Heart right ventricle (tissue), 16 donors: ENCODE data around the gene CCDC9B. TPM values are rescaled to one million over a fixed set of nuclear protein-coding genes. Genes with fewer than 3 reads are reported as not detected.

Experiments
- ATAC-seq, 8 donors: fragments of 200-7000 bp; cut with Tn5 transposase; one replicate each; pipeline ENCODE4 v1.9.1; 2020; ENCODE audit warnings: mild to moderate bottlenecking in 8 of 8, moderate library complexity in 8 of 8, moderate number of reproducible peaks in 1 of 8
- DNase-seq, 2 donors: peaks; one replicate each; pipeline ENCODE4 v3.0.0-alpha.2; 2020
- H3K27ac ChIP-seq, 10 donors: fragments of 200-600 bp; sonication (generic) in 2 of 10; one replicate each; pipeline versions ENCODE4 v1.5.0 to v1.8.0; 2020 to 2022; ENCODE audit warnings: mild to moderate bottlenecking in 3 of 10
- H3K27me3 ChIP-seq, 7 donors: fragments of 200-600 bp; one replicate each; pipeline ENCODE4 v1.8.0; 2021 to 2022; ENCODE audit warnings: mild to moderate bottlenecking in 2 of 7
- H3K36me3 ChIP-seq, 9 donors: fragments of 200-600 bp; sonication (generic) in 1 of 9; one replicate each; pipeline versions ENCODE4 v1.5.0 to v1.8.0; 2020 to 2022; ENCODE audit warnings: mild to moderate bottlenecking in 2 of 9
- H3K4me1 ChIP-seq, 9 donors: fragments of 200-600 bp; sonication (generic) in 1 of 9; one replicate each; pipeline versions ENCODE4 v1.5.0 to v1.8.0; 2020 to 2022; ENCODE audit warnings: mild to moderate bottlenecking in 4 of 9
- H3K4me3 ChIP-seq, 10 donors: fragments of 200-600 bp; sonication (generic) in 2 of 10; one replicate each; pipeline versions ENCODE4 v1.5.0 to v1.8.0; 2020 to 2022; ENCODE audit warnings: mild to moderate bottlenecking in 7 of 10, moderate library complexity in 2 of 10
- H3K9me3 ChIP-seq, 11 donors: fragments of 200-600 bp in 10 of 11; sonication (generic) in 2 of 11; one replicate each; pipeline versions ENCODE4 v1.5.0 to v1.8.0; 2013 to 2022; ENCODE audit warnings: mild to moderate bottlenecking in 2 of 11, control low read depth in 1 of 11, moderate library complexity in 1 of 11
- WGBS, 2 donors: extraction: QIAGEN DNeasy Blood & Tissue Kit; methylation state at CpG; one replicate each; pipeline ENCODE4 v1.1.7; 2013; ENCODE audit warnings: inconsistent platforms in 1 of 2; 5-methylcytosine and 5-hydroxymethylcytosine counted together
- intact Hi-C, 10 donors: fragments of 100-400 bp; cut with DNase I; formaldehyde crosslinking; loops; one replicate each; pipeline versions ENCODE4 v1.11.1 to v1.14.2; 2022
- polyA plus RNA-seq, 2 donors: library from polyadenylated mRNA; stranded (reverse); fragments of 200-250 nt; gene quantifications; one replicate each; pipeline ENCODE4 v1.2.3, GENCODE V29; 2013
- total RNA-seq, 10 donors: library from RNA; stranded (reverse); fragmentation: NEBNext Ultra II Directional in 3 of 10; extraction: Animal tissue kit (Norgen Biotek cat#: 25700) in 3 of 10; gene quantifications; one replicate each; pipeline versions ENCODE4 v1.2.1 to v1.2.4, GENCODE V29; 2021 to 2023
- TF ChIP-seq, protein P1 (sequence below), 9 donors: fragments of 200-600 bp; sonication (generic) in 2 of 9; IDR thresholded peaks; one replicate each; pipeline versions ENCODE4 v1.5.0 to v1.8.0; 2021 to 2022; ENCODE audit warnings: antibody characterized with exemption in 9 of 9, mild to moderate bottlenecking in 5 of 9, moderate library complexity in 1 of 9
- donor health status: Arrhythmogenic right ventricular cardiomyopathy.
- donor health status: ischemic (EF 13 %, LVEDD 7.1; RV severe dilation, severe dysfunction).
- donor health status: healthy with polysubstance abuse.
- donor health status: DM: no; HTN: yes; CAD: no.
- donor health status: DM: no; HTN: no; CAD: no.
- donor health status: ischemic (EF 25% LVEDD 6.9; RV normal size, moderate dysfunction).
- donor health status: ischemic (EF 25% LVEDD 5.7; RV mildly dilated, moderate dysfunction).
- donor health status: healthy.
- donor health status: DM: yes; HTN: yes; CAD: no.
- donor health status: Ischemic cardiomyopathy.
- donor health status: ischemic (EF 35%, LVEDD 5.7; RV mildly dilated, moderate dysfunction).
- donor health status: nonischemic (EF 11% LVEDD 7.7; RV severe dilation, severe dysfunction).
- donor health status: DM: yes; HTN: yes; CAD: no.
- donor health status: PGD.
- donor health status: ischemic (EF 29% LVEDD 5.4; RV normal size, mild dysfunction).
- donor health status: nonischemic (EF 23%, LVEDD 6.1; RV moderate dilation, normal function).

Gene CCDC9B
- total and polyA plus RNA-seq, 12 donors = 13.0 to 190 (median 144) TPM

DNA sequence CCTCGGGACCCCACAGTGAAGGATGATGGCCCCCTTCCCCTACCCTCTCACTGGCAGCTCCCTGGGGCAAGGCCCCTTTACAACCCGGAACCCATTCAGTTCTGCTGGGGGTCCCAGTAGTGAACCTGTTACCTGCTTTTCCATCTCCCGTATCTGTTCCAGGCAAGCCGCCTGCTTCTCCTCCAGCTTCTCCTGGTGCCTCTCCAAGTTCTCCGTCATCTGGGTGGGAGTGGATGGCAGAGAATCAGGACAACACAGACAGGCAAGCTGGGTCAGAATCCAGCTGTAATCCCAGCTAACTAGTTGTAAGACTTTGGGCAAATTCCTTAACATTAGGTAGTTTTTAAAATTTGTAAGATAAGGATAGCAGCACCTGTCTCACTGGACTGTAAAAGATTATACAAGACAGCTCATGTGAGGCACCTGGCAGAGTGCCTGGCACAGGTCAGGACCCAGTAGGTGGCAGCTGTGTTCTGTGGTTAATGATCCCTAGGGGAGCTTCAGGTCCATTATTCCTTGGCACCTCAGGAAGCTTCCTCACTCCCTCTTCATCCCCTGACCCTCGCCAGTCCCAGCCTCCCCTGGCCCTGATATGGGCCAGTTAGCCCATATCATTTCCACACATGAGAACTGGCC is 51.5 kb downstream of the CCDC9B start:
- TF ChIP-seq, protein P1, sequence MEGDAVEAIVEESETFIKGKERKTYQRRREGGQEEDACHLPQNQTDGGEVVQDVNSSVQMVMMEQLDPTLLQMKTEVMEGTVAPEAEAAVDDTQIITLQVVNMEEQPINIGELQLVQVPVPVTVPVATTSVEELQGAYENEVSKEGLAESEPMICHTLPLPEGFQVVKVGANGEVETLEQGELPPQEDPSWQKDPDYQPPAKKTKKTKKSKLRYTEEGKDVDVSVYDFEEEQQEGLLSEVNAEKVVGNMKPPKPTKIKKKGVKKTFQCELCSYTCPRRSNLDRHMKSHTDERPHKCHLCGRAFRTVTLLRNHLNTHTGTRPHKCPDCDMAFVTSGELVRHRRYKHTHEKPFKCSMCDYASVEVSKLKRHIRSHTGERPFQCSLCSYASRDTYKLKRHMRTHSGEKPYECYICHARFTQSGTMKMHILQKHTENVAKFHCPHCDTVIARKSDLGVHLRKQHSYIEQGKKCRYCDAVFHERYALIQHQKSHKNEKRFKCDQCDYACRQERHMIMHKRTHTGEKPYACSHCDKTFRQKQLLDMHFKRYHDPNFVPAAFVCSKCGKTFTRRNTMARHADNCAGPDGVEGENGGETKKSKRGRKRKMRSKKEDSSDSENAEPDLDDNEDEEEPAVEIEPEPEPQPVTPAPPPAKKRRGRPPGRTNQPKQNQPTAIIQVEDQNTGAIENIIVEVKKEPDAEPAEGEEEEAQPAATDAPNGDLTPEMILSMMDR (IDR thresholded peaks at IDR 0.05) = peak in 4 of 9 donors; percentile 16 to 41 (median 30)
- Histone ChIP-seq H3K27me3 (peaks cover 0 to 22% (median 12%) of the 10 kb centered on the region in 7 donors), H3K4me3 (no peak overlapping the region), H3K36me3 (peaks cover 0 to 63% (median 0%) of the 10 kb centered on the region in 9 donors), H3K9me3 (no peaks in the 10 kb centered on the region), H3K27ac (no peak overlapping the region), H3K4me1 (peaks cover 7 to 45% (median 31%) of the 10 kb centered on the region in 9 donors)
- 53 to 65% methylated on average over 6 of the region's 6 CpGs for WGBS, 2 donors
- intact Hi-C loops = no loop called here
- no peak for DNase-seq
- ATAC-seq = peak in 3 of 8 donors; percentile 21 to 32 (median 21)

- TF ChIP-seq, protein P1 (IDR thresholded peaks at IDR 0.05) = no peak
- Histone ChIP-seq H3K27me3 (peaks cover 0 to 33% (median 23%) of the 10 kb centered on the region in 7 donors), H3K4me1 (peaks cover 9 to 48% (median 35%) of the 10 kb centered on the region in 9 donors), H3K4me3 (no peak overlapping the region), H3K27ac (no peak overlapping the region), H3K9me3 (no peaks in the 10 kb centered on the region), H3K36me3 (peaks cover 0 to 50% (median 0%) of the 10 kb centered on the region in 9 donors)
- ATAC-seq (peak in 1 of 8 donors; percentile 17), DNase-seq (no peak)
- intact Hi-C loops = no loop called here
- 64 to 66% methylated on average over 4 of the region's 4 CpGs for WGBS, 2 donors
Measured at GRCh38 chr15:40287968-40288367, 52.8 kb downstream of the CCDC9B start.

- Histone ChIP-seq H3K9me3 (no peaks in the 10 kb centered on the region), H3K4me3 (no peak overlapping the region), H3K27ac (no peak overlapping the region), H3K4me1 (peaks cover 13 to 50% (median 39%) of the 10 kb centered on the region in 9 donors), H3K27me3 (peaks cover 4 to 38% (median 25%) of the 10 kb centered on the region in 7 donors), H3K36me3 (peaks cover 0 to 45% (median 0%) of the 10 kb centered on the region in 9 donors)
- intact Hi-C loops = no loop called here
- ATAC-seq (no peak), DNase-seq (no peak)
- 90 to 93% methylated on average over 3 of the region's 3 CpGs for WGBS, 2 donors
- TF ChIP-seq, protein P1 (IDR thresholded peaks at IDR 0.05) = no peak
Measured at GRCh38 chr15:40287505-40287904, 53.2 kb downstream of the CCDC9B start.

DNA sequence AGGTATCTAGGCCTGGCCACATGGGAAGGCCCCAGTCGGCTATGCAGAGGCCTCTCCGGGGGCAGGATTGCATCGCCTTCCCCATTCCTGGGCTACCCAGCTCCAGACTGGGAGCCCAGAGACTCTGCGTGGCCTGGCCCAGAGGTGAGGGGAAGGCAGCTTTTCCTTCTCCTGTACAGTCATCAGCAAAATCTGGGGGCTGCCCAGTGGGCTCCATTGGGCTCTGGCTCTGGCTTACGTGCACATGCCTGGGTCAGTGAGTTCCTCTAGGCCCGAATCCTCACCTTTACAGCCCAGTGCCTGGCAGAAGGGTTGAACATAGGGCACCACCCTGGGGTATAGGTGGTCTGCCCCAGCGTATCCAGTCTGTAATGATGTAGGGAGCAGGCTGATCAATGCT is 53.9 kb downstream of the CCDC9B start:
- no peak for ATAC-seq
- no peak overlapping the region for H3K4me3 ChIP-seq
- intact Hi-C loops = no loop called here
- TF ChIP-seq, protein P1 (IDR thresholded peaks at IDR 0.05) = no peak
- H3K4me1 ChIP-seq = peaks cover 18 to 55% (median 44%) of the 10 kb centered on the region in 9 donors
- DNase-seq = no peak
- H3K36me3 ChIP-seq = peaks cover 0 to 38% (median 0%) of the 10 kb centered on the region in 9 donors
- WGBS, 2 donors = 84% methylated on average over 7 of the region's 7 CpGs
- H3K27me3 ChIP-seq = peaks cover 7 to 40% (median 26%) of the 10 kb centered on the region in 7 donors
- peak overlapping the region in 1 of 10 donors; percentile 15 for H3K27ac ChIP-seq
- H3K9me3 ChIP-seq = no peaks in the 10 kb centered on the region
